Cardiac fibroblast (primary cell): ENCODE measurements around the gene SMG7.

ENCODE experiments used
- DNase-seq, 2 donors: peaks; one replicate each; pipeline versions ENCODE4 v3.0.0 to v3.0.0-alpha.2; 2010; ENCODE audit warnings: low read depth in 2 of 2
- H3K4me3 ChIP-seq, 2 donors: replicated peaks in 1 of 2; 1 replicate in 1 of 2; 2 replicates in 1 of 2; pipeline ENCODE4 v1.5.1; 2011; ENCODE audit warnings: low read depth in 2 of 2, low read length in 2 of 2, mild to moderate bottlenecking in 2 of 2, moderate library complexity in 1 of 2
- CTCF ChIP-seq: IDR thresholded peaks from one replicate; pipeline ENCODE4 v1.5.1; 2011; ENCODE audit warnings: low read depth, mild to moderate bottlenecking, low read length, inconsistent platforms

The SMG7 gene

DNA sequence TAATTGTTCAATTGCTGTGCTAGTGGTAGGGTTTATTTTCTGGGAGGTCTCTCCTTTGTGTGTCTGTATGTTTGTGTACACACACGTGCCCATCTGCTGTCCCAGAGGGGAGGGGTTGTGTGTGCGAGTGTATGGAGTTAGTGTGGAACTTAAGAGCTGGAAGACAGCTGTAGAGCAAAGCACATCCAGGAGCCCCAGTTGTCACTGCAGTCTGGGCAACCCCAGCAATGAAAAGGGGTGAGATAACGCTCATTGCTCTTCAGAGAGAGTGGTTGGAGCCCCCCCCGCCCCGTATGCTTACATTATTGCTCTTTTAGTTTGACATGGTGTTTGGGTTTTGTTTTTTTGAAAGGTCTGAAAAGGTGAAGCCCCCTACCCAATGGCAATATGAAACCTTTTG is 81.0 kb downstream of the SMG7 start:
- TF ChIP-seq CTCF = no peak

GRCh38 chr1:183553764-183554163 is 81.5 kb downstream of the SMG7 start:
- no peak for TF ChIP-seq CTCF
- DNase-seq = peak in 1 of 2 donors; percentile 12
- H3K4me3 ChIP-seq = no peak overlapping the region

More for the DNA sequence above, 81.0 kb downstream of the SMG7 start:
- no peak for DNase-seq
- no peak overlapping the region for H3K4me3 ChIP-seq

DNA sequence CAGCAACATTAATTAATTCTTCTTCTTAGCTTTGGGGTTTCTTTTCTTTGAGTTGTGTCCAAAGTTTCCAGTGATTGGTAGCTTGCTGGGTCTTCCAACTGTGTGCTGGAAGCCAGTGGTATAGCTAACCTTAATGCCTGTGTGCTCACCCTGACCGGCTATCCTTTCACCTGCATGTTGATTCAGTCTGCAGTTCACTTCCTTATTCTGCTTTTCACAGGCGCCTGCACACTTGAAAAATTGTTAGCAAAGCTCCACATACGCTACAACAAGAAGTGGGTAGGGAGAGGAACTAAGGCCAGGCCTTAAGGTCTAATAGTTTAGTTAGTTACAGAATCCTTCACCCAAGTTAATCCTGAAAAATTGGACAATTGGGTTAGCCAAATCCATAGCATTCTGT is 82.3 kb downstream of the SMG7 start:
- DNase-seq = no peak
- TF ChIP-seq CTCF = no peak
- no peak overlapping the region for H3K4me3 ChIP-seq

DNA sequence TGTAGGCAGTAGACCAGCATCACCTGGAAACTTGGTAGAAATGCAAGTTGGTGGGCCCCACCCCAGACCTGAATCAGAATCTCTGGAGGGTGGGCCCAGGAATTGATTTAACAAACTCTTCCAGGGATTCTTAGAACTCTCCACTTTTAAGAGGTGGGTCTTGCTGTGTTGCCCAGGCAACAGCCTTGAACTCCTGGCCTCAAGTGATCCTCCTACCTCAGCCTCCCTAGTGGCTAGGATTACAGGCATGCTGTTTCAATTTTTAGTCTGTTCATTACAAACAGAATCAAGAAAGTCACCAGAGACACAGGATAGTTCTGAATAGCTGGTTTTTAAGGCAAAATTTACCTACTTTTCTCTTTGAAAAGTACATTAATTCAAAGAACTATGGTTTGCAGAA is 86.8 kb downstream of the SMG7 start:
- DNase-seq = no peak
- TF ChIP-seq CTCF = no peak
- H3K4me3 ChIP-seq = no peak overlapping the region

- no peak overlapping the region for H3K4me3 ChIP-seq
- no peak for TF ChIP-seq CTCF
- no peak for DNase-seq
Measured at GRCh38 chr1:183562701-183563100, 90.4 kb downstream of the SMG7 start.

DNA sequence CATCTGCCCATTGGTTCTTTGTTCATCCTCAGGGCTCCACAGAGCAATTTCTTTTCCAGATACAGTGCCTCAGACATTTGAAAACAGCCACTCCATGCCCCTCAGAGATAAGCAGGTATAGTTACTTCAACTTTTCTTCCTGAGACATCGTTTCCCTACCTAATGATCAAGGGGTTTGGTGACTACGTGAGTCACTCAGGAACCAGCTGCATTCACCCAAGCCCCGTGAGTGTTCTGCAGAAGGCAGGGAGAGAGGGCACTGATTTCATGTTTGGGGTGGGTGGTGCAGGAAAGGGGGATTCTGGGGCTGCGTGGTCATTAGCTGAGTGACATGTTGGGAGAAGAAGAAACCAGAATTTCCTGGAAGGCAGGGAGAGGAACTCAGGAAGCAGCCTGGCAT is 93.0 kb downstream of the SMG7 start:
- no peak overlapping the region for H3K4me3 ChIP-seq
- DNase-seq = no peak
- TF ChIP-seq CTCF = no peak

- no peak overlapping the region for H3K4me3 ChIP-seq
- no peak for TF ChIP-seq CTCF
- DNase-seq = no peak
Measured at GRCh38 chr1:183566026-183566425, 93.7 kb downstream of the SMG7 start.
